Measurements from ENCODE around the gene CYFIP1.

The CYFIP1 gene

DNA sequence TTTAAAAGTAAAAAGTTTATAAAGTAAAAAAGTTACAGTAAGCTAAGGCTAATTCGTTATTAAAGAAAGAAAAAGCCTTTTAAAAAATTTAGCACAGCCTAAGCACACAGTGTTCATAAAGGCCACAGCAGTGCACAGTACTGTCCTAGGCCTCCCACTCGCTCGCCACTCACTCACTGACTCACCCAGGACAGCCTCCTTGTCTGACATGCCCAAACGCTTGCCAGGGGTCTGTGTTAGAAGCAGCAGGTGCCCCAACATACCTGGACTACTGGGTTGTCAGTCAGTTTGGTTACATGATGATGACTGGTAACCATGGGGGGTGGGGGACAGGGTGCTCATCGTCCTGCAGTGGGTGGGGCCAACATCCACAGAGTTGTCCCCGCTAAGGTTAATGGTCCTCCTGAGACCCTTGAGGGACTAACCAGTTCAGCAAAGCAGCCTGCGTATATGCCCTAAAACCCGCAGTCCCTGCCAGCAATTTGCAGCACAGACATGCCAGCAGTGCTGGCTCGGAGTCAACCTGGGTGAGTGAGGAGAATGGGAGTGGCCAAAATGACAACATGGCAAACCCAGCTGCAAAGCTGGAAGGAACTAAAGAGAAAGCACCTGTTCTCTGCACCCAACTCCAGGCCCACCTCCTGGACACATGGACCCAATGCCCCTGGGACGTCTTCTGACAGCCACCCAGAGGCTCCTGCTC is 49.2 kb downstream of the CYFIP1 start:
- no peaks in the 10 kb centered on the region; the same call in 1 of the 2 replicates for H3K36me3 ChIP-seq (ENCODE audit: insufficient read depth, low read length)
- no peaks in the 10 kb centered on the region for H3K9me3 ChIP-seq (ENCODE audit: control insufficient read depth, insufficient read depth, low read length)
- H3K9ac ChIP-seq (ENCODE audit: low read depth, low read length) = no peak overlapping the region

GRCh38 chr15:22927761-22928160 is 52.4 kb downstream of the CYFIP1 start:
- Histone ChIP-seq H3K36me3 (ENCODE audit: insufficient read depth, low read length) (no peaks in the 10 kb centered on the region; the same call in 1 of the 2 replicates), H3K9ac (ENCODE audit: low read depth, low read length) (no peak overlapping the region), H3K4me1 (ENCODE audit: insufficient read depth, low read length) (no peaks in the 10 kb centered on the region), H3K9me3 (ENCODE audit: control insufficient read depth, insufficient read depth, low read length) (no peaks in the 10 kb centered on the region)

More for the DNA sequence above, 49.2 kb downstream of the CYFIP1 start:
- H3K4me1 ChIP-seq (ENCODE audit: insufficient read depth, low read length) = no peaks in the 10 kb centered on the region

DNA sequence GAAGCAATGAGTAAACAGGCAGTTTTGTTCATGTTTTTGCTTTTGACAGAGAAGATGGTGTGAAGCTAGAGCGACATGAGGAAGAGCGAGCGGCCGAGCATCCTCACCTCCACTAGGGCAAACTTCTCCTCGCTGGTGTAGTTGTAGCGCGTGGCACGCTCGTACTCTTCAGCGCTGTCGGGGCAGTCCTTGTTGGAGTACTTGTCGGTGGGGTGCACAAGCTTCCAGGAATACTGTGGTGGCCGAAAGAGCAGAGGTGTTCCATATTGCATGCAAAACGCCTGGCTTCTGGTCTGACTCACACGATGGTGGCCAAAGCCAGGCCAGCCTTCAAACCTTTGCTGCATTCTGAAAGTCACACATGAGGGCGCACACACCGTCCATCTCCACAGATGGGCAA is 54.3 kb downstream of the CYFIP1 start:
- H3K4me1 ChIP-seq (ENCODE audit: insufficient read depth, low read length) = no peaks in the 10 kb centered on the region
- H3K9ac ChIP-seq (ENCODE audit: low read depth, low read length) = no peak overlapping the region
- no peaks in the 10 kb centered on the region for H3K9me3 ChIP-seq (ENCODE audit: control insufficient read depth, insufficient read depth, low read length)
- no peaks in the 10 kb centered on the region; the same call in 1 of the 2 replicates for H3K36me3 ChIP-seq (ENCODE audit: insufficient read depth, low read length)

- no peaks in the 10 kb centered on the region for H3K4me1 ChIP-seq (ENCODE audit: insufficient read depth, low read length)
- H3K9me3 ChIP-seq (ENCODE audit: control insufficient read depth, insufficient read depth, low read length) = no peaks in the 10 kb centered on the region
- H3K36me3 ChIP-seq (ENCODE audit: insufficient read depth, low read length) = peaks cover 4% of the 10 kb centered on the region
- H3K9ac ChIP-seq (ENCODE audit: low read depth, low read length) = no peak overlapping the region
These were observed 58.2 kb downstream of the CYFIP1 start for GRCh38 chr15:22922003-22922402.

DNA sequence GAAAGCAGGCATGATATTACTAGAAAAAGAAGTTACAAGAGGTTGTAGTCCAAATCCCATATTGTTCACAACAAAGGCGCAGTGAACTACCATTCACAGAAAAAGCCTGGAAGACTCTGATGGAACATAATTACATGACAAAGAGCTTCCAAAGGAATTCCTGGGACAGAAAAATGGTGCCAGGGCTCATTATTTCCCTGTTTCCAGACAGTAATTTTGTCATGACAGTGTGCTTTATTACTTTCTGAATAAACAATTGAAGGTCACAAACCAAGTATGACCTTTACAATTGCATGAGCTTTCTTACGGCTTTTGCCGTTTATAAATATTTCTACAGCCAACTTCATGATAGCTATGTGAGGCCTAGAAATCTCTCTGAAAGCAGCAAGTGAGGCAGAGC is 61.0 kb downstream of the CYFIP1 start:
- Histone ChIP-seq H3K9ac (ENCODE audit: low read depth, low read length) (no peak overlapping the region), H3K4me1 (ENCODE audit: insufficient read depth, low read length) (no peaks in the 10 kb centered on the region), H3K36me3 (ENCODE audit: insufficient read depth, low read length) (peaks cover 4% of the 10 kb centered on the region; the same call in 1 of the 2 replicates), H3K9me3 (ENCODE audit: control insufficient read depth, insufficient read depth, low read length) (no peaks in the 10 kb centered on the region)

DNA sequence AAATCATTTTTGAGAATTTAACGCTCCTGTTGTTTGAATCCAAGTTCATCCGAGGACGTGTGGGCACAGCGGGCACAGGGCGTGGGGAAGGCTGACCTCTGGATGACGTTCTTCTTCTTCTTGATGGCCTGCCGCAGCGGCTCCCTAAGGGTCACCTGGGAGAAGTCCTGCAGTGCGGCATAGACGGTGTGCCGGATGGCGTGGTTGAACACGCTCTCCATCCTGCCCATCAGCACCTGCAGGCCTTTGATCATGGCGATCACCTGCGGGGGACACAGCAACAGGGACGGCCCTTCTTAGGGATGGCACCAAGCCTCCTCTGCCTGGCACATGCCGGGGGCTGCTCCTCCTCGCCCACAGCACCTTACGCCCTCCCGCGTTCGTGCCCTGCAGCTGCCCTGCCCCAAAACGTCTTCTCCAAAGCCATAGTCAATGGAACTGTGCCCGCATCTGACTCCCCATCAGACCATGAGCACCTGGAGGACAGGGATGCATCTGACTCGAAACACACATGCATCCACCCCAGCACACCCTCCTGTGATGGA is 61.5 kb downstream of the CYFIP1 start:
- Histone ChIP-seq H3K36me3 (ENCODE audit: insufficient read depth, low read length) (peaks cover 4% of the 10 kb centered on the region; the same call in 1 of the 2 replicates), H3K4me1 (ENCODE audit: insufficient read depth, low read length) (no peaks in the 10 kb centered on the region), H3K9me3 (ENCODE audit: control insufficient read depth, insufficient read depth, low read length) (no peaks in the 10 kb centered on the region), H3K9ac (ENCODE audit: low read depth, low read length) (no peak overlapping the region)

- Histone ChIP-seq H3K9me3 (ENCODE audit: control insufficient read depth, insufficient read depth, low read length) (no peaks in the 10 kb centered on the region), H3K36me3 (ENCODE audit: insufficient read depth, low read length) (peaks cover 4% of the 10 kb centered on the region; the same call in 1 of the 2 replicates), H3K4me1 (ENCODE audit: insufficient read depth, low read length) (no peaks in the 10 kb centered on the region), H3K9ac (ENCODE audit: low read depth, low read length) (no peak overlapping the region)
These were observed 62.1 kb downstream of the CYFIP1 start for GRCh38 chr15:22918056-22918455.

DNA sequence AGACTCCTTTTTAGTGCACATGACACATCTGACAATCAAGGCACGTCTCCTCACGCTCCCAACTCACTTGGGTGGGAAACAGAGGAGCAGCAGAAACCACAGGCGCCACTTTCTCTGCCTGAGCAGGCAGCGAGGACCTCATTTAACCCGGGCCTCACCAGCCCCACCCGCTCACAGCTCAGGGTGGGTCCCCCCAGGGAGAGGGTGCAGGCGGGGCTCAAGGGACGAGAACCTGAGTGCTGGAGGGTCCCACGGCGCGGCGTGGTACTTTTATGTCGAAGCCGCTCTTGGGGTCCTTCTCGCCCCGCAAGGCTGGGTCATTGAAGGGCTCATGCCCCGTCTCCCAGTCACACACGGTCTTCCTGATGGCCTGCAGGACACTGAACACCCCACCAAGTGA is 62.6 kb downstream of the CYFIP1 start:
- no peak overlapping the region for H3K9ac ChIP-seq (ENCODE audit: low read depth, low read length)
- no peaks in the 10 kb centered on the region for H3K4me1 ChIP-seq (ENCODE audit: insufficient read depth, low read length)
- H3K36me3 ChIP-seq (ENCODE audit: insufficient read depth, low read length) = peaks cover 4% of the 10 kb centered on the region
- H3K9me3 ChIP-seq (ENCODE audit: control insufficient read depth, insufficient read depth, low read length) = no peaks in the 10 kb centered on the region

DNA sequence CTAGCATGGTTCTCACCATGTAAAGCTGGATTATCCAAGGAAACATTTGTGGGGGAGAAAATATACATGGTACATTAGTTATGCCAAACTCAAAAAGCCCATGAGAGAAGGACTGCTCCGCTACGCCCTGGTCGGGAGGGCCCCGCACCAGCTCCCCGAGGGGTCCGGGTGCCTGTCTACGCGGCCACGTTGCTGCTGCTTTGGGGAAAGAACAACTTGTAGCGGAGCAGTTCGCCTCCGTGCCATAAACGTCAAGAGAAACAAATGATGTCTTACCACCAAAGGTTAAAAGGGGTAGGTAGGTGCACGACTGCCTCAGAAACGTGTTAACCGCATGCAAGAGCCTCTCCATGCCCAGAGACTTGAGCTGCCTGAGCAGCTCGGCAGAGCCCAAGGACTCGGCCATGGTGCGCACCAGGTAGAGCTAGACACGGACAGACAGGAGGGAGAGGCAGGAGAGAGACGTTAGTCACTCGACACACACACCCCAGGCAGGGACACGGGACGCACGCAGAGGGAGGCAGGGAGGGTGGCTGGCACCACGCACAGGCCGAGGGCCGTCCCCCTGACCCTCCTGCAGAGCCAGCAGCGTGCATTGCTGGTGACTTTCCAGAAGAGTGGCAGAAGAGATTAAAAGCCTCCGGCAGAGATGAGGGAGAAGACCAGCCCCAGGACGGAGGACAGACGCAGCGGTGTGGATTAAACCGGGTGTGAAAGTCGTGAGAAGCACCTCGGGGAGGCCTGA is 63.4 kb downstream of the CYFIP1 start:
- no peaks in the 10 kb centered on the region for H3K9me3 ChIP-seq (ENCODE audit: control insufficient read depth, insufficient read depth, low read length)
- peaks cover 4% of the 10 kb centered on the region for H3K36me3 ChIP-seq (ENCODE audit: insufficient read depth, low read length)
- H3K9ac ChIP-seq (ENCODE audit: low read depth, low read length) = no peak overlapping the region
- H3K4me1 ChIP-seq (ENCODE audit: insufficient read depth, low read length) = no peaks in the 10 kb centered on the region

GRCh38 chr15:22915866-22916515 is 64.2 kb downstream of the CYFIP1 start:
- Histone ChIP-seq H3K36me3 (ENCODE audit: insufficient read depth, low read length) (peaks cover 4% of the 10 kb centered on the region), H3K4me1 (ENCODE audit: insufficient read depth, low read length) (no peaks in the 10 kb centered on the region)

DNA sequence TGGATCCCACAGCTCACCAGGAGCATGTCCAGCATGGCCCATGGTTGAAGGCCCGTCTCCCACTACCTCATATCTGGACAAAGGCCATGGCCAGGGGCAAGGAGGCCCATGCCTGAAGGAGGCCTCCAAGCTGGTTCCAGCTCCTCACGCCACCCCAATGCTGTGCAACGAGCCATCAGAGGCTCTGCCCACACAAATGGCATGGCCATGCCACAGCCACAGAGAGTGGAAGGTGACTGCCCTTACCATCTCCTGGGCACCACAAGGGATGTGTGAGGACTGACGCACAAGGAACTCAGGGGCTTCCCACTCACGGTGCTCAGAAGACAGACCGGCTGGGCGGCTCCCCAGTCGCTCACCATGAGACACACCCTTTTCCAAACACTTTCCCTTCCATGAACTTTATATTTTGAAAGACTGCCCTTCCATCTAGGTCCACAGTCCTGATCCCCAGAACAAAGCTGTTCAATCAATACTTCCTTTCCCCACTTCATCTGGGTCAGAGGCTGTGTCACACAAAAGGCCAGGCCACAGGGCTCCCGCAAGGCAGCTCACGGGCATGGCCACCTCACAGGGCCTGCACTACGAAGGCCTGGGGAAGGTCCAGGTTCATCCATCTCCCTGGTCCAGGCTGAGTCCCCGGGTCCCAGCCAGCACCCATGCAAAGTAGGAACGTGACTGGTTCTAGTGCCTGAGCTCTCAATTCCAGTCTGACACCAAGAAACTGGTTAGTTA is 66.4 kb downstream of the CYFIP1 start:
- Histone ChIP-seq H3K4me1 (ENCODE audit: insufficient read depth, low read length) (no peaks in the 10 kb centered on the region), H3K9me3 (ENCODE audit: control insufficient read depth, insufficient read depth, low read length) (no peaks in the 10 kb centered on the region), H3K9ac (ENCODE audit: low read depth, low read length) (no peak overlapping the region), H3K36me3 (ENCODE audit: insufficient read depth, low read length) (peaks cover 11% of the 10 kb centered on the region)

More at GRCh38 chr15:22915866-22916515, 64.2 kb downstream of the CYFIP1 start:
- H3K9ac ChIP-seq (ENCODE audit: low read depth, low read length) = no peak overlapping the region
- H3K9me3 ChIP-seq (ENCODE audit: control insufficient read depth, insufficient read depth, low read length) = no peaks in the 10 kb centered on the region

GRCh38 chr15:22912256-22912655 is 67.9 kb downstream of the CYFIP1 start:
- Histone ChIP-seq H3K4me1 (ENCODE audit: insufficient read depth, low read length) (no peaks in the 10 kb centered on the region), H3K9me3 (ENCODE audit: control insufficient read depth, insufficient read depth, low read length) (no peaks in the 10 kb centered on the region), H3K9ac (ENCODE audit: low read depth, low read length) (no peak overlapping the region), H3K36me3 (ENCODE audit: insufficient read depth, low read length) (peaks cover 11% of the 10 kb centered on the region)

- H3K9ac ChIP-seq (ENCODE audit: low read depth, low read length) = no peak overlapping the region
- H3K9me3 ChIP-seq (ENCODE audit: control insufficient read depth, insufficient read depth, low read length) = no peaks in the 10 kb centered on the region
- no peaks in the 10 kb centered on the region for H3K4me1 ChIP-seq (ENCODE audit: insufficient read depth, low read length)
- H3K36me3 ChIP-seq (ENCODE audit: insufficient read depth, low read length) = peaks cover 11% of the 10 kb centered on the region
These were observed 68.9 kb downstream of the CYFIP1 start for GRCh38 chr15:22911306-22911705.

DNA sequence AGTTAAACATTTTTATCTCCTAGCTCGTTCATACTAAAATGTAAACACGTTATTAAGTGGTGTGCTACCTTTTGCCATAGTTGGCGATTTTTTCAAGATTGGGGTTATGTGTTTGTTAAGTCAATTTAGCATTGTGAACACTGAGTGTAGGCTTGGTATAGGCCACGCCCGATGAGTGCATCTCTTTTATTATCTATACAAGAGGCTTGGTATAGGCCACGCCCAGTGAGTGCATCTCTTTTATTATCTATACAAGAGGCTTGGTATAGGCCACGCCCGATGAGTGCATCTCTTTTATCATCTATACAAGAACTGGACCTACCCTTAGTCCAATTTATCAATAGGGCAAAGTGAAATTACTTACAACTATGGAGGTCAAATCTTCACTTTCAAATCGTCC is 71.3 kb downstream of the CYFIP1 start:
- Histone ChIP-seq H3K9ac (ENCODE audit: low read depth, low read length) (no peak overlapping the region), H3K9me3 (ENCODE audit: control insufficient read depth, insufficient read depth, low read length) (no peaks in the 10 kb centered on the region), H3K36me3 (ENCODE audit: insufficient read depth, low read length) (peaks cover 11% of the 10 kb centered on the region), H3K4me1 (ENCODE audit: insufficient read depth, low read length) (no peaks in the 10 kb centered on the region)
